ENCODE data around the gene SBF1.

DNA sequence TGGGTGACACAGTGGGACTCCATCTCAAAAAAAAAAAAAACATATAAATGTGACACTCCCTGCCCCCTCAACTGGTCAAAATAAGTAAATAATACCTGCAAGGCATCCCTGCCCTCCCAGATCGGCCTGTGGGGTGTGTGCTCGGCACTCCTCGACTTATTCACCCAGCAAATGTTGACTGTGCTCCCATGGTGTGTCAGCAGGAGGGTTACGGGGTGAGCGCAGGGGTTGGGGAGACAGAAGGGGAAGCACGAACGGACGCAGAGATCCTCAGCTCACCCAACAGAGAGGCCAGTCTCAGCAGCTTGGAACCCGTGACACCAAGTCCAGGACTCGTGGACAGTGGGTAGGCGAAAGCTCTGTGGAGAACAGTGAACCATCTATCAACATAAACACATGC is 4.9 kb upstream of the SBF1 start:
- TF ChIP-seq, protein P1, sequence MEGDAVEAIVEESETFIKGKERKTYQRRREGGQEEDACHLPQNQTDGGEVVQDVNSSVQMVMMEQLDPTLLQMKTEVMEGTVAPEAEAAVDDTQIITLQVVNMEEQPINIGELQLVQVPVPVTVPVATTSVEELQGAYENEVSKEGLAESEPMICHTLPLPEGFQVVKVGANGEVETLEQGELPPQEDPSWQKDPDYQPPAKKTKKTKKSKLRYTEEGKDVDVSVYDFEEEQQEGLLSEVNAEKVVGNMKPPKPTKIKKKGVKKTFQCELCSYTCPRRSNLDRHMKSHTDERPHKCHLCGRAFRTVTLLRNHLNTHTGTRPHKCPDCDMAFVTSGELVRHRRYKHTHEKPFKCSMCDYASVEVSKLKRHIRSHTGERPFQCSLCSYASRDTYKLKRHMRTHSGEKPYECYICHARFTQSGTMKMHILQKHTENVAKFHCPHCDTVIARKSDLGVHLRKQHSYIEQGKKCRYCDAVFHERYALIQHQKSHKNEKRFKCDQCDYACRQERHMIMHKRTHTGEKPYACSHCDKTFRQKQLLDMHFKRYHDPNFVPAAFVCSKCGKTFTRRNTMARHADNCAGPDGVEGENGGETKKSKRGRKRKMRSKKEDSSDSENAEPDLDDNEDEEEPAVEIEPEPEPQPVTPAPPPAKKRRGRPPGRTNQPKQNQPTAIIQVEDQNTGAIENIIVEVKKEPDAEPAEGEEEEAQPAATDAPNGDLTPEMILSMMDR (conservative IDR thresholded peaks at IDR 0.05; ENCODE audit: low read depth, low read length) = no peak
- no peak for TF ChIP-seq EZH2 (IDR thresholded peaks at IDR 0.05; ENCODE audit: borderline replicate concordance, low read depth, low read length, poor library complexity, severe bottlenecking)

Data from A673 (cell line).